ENCODE results near the gene VILL.
A peak's percentile ranks its signal among the peaks of the same experiment; 100 is the strongest.
"Not testable (repeated sequence)": the region's sequence is repeated elsewhere in the genome, so short reads cannot be mapped to it uniquely, and the experiment has no call there.

VILL gene

DNA sequence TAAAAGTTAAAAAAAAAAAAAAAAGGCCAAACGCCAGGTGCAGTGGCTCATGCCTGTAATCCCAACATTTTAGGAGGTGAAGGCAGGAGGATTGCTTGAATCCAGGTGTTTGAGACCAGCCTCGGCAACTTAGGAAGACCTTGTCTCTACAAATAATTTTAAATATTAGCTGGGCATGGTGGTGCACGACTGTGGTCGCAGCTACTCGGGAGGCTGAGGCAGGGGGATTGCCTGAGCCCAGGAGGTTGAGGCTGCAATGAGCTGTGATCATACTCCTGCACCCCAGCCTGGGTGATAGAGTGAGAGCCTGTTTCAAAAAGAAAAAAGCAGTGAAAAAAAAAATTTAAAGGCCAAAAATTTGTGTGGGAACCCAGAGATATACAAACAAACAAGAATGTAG, 45.7 kb downstream of the VILL start:
- DNase-seq (no peak), ATAC-seq (no peak)

DNA sequence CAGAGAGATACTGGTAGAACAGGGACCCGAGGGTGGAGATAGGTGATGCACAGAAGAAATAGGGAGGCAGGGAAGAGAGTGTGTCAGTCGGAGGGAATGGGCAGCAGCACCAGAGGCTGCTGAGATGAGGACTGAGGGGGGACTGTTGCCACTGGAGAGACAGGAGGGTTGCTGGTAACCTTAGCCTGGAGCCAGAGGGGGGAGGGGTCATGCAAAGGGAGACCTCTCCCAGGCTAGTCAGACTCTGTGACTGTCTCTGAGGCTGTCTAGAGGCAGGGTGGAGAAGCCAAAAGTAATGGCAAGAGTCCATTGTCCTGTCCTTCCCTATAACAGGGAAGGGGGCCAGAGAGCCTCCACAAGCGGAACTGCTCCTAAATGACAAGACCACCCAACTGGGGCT, 46.3 kb downstream of the VILL start:
- no peak for ATAC-seq

DNA sequence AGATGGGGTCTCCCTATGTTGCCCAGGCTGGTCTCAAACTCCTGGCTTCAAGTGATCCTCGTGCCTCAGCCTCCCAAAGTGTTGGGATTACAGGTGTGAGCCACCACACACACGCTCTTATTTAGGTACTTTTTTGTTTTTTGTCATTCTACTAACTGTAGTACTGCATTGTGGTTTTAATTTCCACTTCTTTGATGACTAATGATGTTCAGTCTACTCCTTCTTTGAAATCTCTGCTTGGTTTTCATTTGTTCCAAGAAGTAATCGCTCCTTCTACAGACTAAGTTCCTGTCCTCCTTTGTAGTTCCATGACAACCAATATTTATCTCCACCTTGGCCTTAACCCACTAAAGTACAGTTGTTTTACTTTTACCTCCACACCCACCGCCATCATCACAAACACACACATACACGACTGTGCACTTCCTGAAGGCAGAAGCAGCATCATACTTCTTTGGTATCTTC, 47.9 kb downstream of the VILL start:
- DNase-seq, result no peak
- ATAC-seq, result peak; percentile 74

More for the DNA sequence above, 46.3 kb downstream of the VILL start:
- DNase-seq, result no peak

DNA sequence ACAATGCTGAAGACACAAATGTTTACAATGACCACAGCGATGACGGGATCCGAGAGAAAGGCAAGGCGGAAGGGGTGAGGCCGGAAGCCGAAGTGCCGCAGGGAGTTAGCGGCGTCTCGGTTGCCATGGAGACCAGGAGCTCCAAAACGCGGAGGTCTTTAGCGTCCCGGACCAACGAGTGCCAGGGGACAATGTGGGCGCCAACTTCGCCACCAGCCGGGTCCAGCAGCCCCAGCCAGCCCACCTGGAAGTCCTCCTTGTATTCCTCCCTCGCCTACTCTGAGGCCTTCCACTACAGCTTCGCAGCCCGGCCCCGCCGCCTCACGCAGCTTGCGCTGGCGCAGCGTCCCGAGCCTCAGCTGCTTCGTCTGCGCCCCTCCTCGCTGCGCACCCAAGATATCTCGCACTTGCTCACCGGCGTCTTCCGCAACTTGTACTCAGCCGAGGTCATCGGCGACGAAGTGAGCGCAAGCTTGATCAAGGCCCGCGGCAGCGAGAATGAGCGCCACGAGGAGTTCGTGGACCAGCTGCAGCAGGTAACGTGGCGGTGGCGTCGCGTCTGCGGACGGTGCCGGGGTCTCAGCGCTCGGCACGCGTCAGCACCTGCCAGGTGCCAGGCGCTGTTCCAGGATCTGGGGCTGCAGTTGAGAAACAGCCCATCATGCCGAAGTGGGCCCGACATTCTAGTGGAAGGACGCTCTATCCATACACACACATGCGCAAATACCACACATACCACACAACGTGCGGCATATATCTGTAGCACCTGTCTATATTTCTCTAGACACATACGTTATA, 48.7 kb downstream of the VILL start, which contains the start of gene DLEC1:
DLEC1 (plus strand) TSS at position 108 of the 798 bp plus-strand sequence; CDS start at position 126, 18 bp downstream.
- peak; percentile 67 for ATAC-seq
- peak; percentile 84 for DNase-seq

DNA sequence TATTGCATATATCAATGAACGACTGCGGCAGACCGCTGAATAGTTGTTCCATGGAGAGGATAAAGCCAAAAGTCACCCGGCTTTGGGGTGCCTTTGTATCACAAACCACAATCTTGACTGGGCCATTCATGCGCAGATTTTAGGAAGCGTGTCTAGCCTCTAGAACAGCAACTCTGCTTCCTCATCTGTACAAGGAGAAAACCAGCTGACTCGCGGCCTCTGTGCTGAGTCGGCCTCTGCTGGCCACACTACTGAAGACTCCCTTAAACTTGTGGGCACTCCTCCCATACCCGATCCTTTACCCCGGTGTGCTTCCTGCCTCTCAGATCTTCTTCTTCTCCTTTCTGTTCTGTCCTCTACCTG, 49.3 kb downstream of the VILL start:
- DNase-seq (peak; percentile 42), ATAC-seq (peak; percentile 25)

DNA sequence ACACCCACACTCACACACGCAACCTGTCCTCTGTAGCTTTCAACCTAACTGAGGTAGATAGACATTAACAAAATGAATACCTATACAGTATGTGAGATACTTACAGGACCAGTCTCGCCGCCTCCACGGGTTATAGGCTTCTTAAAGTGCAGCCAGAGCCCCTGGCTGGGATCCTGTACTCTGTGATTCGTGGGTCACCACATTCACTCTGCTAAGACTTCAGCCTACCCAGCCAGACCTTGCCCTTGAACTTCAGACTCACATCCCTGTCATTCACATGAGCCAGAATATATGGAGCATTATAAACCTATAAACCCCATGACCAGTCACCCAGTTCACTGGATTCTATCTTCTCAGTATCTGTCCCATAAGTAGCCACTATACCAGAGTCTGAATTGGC, 49.8 kb downstream of the VILL start:
- DNase-seq, result no peak
- ATAC-seq, result no peak

DNA sequence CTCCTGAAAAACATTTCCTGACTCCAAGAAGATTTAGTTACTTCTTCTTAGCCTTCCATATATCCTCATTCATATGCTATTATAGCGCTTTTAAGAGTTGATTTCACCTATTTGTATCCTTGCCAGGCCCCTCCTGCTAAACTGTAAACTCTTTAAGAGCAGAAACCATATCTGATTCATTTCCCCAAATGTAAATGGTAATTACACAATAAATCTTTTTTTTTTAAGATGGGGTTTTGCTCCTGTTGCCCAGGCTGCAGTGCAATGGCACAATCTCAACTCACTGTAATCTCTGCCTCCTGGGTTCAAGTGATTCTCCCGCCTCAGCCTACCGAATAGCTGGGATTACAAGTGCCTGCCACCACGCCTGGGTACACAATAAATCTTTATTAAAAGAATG, 52.9 kb downstream of the VILL start:
- DNase-seq (no peak), ATAC-seq (no peak)

DNA sequence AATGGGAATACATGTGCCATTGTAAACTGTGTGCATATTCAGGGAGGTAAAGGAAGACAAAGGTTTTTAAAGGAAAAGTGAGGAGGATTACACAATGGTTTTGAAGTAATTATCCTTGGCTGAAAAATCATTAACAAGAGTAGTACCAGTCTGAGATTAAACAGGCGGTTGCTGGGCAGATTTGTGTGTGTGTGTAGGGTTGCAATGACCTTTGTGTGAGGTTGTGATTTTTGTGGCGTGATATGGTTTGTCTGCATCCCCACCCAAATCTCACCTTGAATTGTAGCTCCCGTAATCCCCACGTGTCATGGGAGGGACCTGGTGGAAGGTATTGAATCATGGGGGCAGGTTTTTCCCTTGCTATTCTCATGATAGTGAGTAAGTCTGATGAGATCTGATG, 55.4 kb downstream of the VILL start:
- ATAC-seq, result no peak
- DNase-seq, result no peak

DNA sequence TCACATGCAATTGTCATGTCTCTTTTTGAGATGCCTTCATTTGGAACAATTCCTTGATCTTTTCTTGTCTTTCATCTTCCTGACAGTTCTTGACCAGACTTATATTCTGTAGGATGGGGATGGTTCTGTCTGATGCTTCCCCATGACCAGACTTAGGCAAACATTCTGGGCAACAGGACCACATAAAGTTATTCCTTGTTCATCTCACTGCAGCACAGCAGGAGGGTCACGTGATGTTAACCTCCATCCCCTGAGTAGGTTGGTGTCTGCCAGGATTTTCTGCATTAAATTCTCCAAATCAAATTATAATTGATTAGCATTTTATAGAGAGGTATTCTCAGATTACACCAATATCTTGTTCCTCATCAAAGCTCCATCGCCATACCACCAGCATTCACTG, 56.2 kb downstream of the VILL start:
- no peak for DNase-seq
- no peak for ATAC-seq

DNA sequence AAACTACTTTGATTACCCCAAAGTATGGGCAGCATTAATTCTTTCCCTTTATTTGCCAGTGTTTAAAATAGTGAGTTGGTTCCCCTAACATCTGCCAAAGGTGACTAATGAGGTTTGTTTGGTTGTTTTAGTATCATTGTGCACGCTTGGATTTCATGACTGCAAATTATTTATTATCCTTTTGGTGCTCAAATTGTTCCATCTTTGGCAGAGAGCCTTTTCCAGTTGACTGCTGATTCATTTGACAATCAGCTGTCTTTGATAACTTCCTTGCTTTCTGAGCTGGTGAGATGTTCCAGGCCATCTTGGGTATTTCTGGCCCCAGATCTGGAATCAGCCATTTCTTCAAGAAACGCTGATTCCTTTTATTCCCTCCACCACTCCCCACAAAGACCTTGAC, 57.3 kb downstream of the VILL start:
- ATAC-seq, result no peak
- no peak for DNase-seq

DNA sequence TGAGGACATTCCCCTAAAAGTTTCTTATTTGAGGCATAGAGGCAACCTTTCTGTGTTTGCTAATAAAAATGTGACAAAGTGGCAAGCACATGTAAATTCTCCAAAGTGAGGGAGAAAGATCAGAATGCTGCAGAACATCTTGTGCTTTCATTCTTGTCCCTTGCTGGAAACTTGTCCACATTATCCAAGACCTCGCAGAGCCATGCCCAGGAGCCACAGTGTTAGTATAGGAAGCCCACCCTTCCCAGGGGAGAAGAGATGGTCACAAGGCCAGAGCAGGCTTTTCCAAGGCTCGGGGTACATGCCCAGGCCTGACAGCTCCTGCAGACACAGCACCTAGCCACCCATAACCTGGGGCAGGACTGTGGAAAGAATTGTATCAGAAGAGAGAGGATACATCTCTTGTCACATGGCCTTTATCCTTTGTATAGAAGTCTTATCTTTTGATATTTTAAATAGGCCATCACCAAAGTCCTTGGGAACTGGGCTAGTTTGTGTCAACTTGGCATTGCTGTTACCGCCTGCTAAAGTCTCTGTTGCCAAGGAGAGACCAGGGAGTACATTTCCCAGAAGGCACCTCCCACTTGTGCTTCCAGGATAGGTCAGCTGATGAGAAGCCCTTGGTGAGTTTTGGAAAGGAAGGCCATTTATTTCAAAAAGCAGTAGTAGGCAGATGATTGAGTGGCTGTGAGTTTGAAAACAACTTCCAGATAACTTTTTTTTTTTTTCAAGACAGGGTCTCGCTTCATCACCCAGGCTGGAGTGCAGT, 59.0 kb downstream of the VILL start:
- DNase-seq (no peak), ATAC-seq (no peak)

DNA sequence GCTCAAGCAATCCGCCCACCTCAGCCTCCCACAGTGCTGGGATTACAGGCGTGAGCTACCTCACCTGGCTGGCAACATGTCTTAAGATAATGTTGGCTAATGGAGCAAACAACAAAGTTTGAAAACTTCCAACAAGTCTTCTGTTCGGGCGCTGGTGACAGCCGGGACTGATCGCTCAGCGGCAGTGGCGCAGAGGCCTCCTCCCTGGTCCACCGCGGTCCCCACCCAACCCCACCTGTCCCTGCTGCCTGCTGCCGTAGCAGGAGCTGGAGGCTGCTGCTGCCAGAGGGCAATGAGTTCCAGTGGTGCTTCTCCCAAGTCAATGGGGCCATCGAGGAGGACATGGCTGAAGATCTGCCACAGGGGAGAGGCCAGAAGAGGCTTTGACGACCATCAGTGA, 60.5 kb downstream of the VILL start:
- no peak for ATAC-seq
- no peak for DNase-seq

DNA sequence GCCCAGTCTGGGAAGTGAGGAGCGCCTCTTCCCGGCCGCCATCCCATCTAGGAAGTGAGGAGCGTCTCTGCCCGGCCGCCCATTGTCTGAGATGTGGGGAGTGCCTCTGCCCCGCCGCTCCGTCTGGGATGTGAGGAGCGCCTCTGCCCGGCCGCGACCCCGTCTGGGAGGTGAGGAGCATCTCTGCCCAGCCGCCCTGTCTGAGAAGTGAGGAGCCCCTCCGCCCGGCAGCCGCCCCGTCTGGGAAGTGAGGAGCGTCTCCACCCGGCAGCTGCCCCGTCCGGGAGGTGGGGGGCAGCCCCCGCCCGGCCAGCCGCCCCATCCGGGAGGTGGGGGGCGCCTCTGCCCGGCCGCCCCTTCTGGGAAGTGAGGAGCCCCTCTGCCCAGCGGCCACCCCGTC, 62.7 kb downstream of the VILL start:
- not testable (repeated sequence) for DNase-seq, ATAC-seq

DNA sequence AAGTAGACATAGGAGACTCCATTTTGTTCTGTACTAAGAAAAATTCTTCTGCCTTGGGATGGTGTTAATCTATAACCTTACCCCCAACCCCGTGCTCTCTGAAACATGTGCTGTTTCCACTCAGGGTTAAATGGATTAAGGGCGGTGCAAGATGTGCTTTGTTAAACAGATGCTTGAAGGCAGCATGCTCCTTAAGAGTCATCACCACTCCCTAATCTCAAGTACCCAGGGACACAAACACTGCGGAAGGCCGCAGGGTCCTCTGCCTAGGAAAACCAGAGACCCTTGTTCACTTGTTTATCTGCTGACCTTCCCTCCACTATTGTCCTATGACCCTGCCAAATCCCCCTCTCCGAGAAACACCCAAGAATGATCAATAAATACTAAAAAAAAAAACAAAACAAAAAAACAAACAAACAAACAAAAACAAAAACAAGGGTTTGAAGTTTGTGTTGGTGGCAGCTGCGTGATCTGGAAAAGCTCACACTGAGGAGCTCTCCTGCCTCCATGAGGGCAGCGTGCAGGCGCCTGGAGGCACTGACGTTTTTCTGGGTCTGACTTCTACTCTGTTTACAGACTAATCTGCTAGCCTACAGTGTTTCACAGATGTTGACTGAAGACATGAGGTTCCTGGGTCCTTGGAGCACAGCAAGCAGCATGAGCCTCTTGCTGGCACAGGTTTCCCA, 63.4 kb downstream of the VILL start:
- not testable (repeated sequence) for ATAC-seq, DNase-seq

DNA sequence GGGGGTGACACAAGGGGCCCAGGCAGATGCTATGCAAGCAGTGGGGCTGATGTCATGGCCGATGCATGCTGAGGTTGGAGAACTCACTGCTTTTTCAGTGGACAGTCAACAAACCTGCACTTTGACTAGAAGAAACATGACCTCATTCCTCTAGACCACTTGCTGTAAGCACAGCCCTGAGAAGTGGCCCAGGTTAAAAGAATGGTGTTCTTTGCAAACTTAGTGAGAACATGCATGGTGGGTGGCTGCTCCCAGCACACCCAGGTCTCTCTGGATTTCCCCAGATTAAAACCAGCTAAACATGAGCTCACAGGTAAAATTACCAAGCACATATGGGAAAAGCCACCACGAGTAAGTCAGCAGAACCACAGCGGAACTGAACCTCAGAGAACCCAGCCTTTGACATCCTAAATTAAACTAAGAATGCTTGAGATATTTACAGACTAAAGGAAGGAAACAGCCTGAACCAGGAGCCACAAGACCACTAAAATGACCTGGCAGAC, 64.0 kb downstream of the VILL start:
- no peak for DNase-seq
- ATAC-seq, result peak; percentile 36

All from stimulated activated naive CD8-positive, alpha-beta T cell treated with anti-CD3 and anti-CD28 coated beads, Interleukin-15, Interleukin-2, amounts not matched to agents 100 U/mL and 50 U/mL, for 24 hours (primary cell).